GM23338 (cell line): ENCODE data around the gene PSMA2. TPM values are rescaled to one million over a fixed set of nuclear protein-coding genes. Genes with fewer than 3 reads are reported as not detected.

Source experiments
- ATAC-seq: fragments of 200-7000 bp; cut with Tn5 transposase; 3 replicates; pipeline ENCODE4 v1.9.1; 2020
- DNase-seq: peaks from one replicate; pipeline ENCODE4 v3.0.0-alpha.2; 2015; ENCODE audit warnings: low spot score
- H2AFZ ChIP-seq: fragments of 200-600 bp; sonication (generic); 2 replicates; pipeline ENCODE4 v1.8.0; 2016; ENCODE audit warnings: antibody characterized with exemption, mild to moderate bottlenecking, moderate library complexity
- H3F3A ChIP-seq: fragments of 200-600 bp; sonication (generic); replicated peaks from 2 replicates; pipeline ENCODE4 v1.8.0; 2017; ENCODE audit warnings: antibody characterized with exemption, mixed run types, low read depth
- H3K27ac ChIP-seq: fragments of 200-600 bp; sonication (generic); 2 replicates; pipeline ENCODE4 v1.6.1; 2016; ENCODE audit warnings: low read depth
- H3K27me3 ChIP-seq: fragments of 200-600 bp; sonication (generic); 2 replicates; pipeline ENCODE4 v1.8.0; 2016; ENCODE audit warnings: mild to moderate bottlenecking, mixed run types, moderate library complexity; ENCODE audit not compliant: insufficient read depth
- H3K36me3 ChIP-seq: fragments of 200-600 bp; sonication (generic); 2 replicates; pipeline ENCODE4 v1.8.0; 2016; ENCODE audit warnings: mild to moderate bottlenecking; ENCODE audit not compliant: insufficient read depth
- H3K4me1 ChIP-seq: fragments of 200-600 bp; sonication (generic); 2 replicates; pipeline ENCODE4 v1.8.0; 2016; ENCODE audit warnings: mild to moderate bottlenecking, moderate library complexity; ENCODE audit not compliant: insufficient read depth
- H3K4me2 ChIP-seq: fragments of 200-600 bp; sonication (generic); 2 replicates; pipeline ENCODE4 v1.7.1; 2017; ENCODE audit warnings: mixed run types
- H3K4me3 ChIP-seq: fragments of 200-600 bp; sonication (generic); 2 replicates; pipeline ENCODE4 v1.6.1; 2016; ENCODE audit warnings: mixed run types
- H3K79me2 ChIP-seq: fragments of 200-600 bp; sonication (generic); replicated peaks from 2 replicates; pipeline ENCODE4 v1.8.0; 2017; ENCODE audit warnings: mild to moderate bottlenecking; ENCODE audit not compliant: insufficient read depth
- H3K9me2 ChIP-seq: fragments of 200-600 bp; sonication (generic); 2 replicates; pipeline ENCODE4 v1.8.0; 2017; ENCODE audit not compliant: insufficient read depth
- H4K20me1 ChIP-seq: fragments of 200-600 bp; sonication (generic); replicated peaks from 2 replicates; pipeline ENCODE4 v1.8.0; 2017; ENCODE audit warnings: mild to moderate bottlenecking; ENCODE audit not compliant: insufficient read depth
- H3K27ac Mint-ChIP-seq: 2 replicates; pipeline ENCODE4 v1.8.0; 2020; ENCODE audit warnings: inconsistent platforms, mild to moderate bottlenecking, moderate library complexity, mixed read lengths
- H3K27me3 Mint-ChIP-seq: 3 replicates; pipeline ENCODE4 v1.8.0; 2022; ENCODE audit warnings: low read depth, mild to moderate bottlenecking, moderate library complexity, mixed read lengths, inconsistent platforms; ENCODE audit not compliant: insufficient read depth, poor library complexity
- H3K36me3 Mint-ChIP-seq: 3 replicates; pipeline ENCODE4 v1.8.0; 2021; ENCODE audit warnings: low read depth, mild to moderate bottlenecking, inconsistent platforms, moderate library complexity, mixed read lengths
- H3K4me1 Mint-ChIP-seq: 3 replicates; pipeline ENCODE4 v1.8.0; 2020; ENCODE audit warnings: mild to moderate bottlenecking, inconsistent platforms, mixed read lengths
- H3K4me3 Mint-ChIP-seq: 3 replicates; pipeline ENCODE4 v1.8.0; 2021; ENCODE audit warnings: moderate library complexity, mild to moderate bottlenecking, inconsistent platforms, mixed read lengths
- H3K9me3 Mint-ChIP-seq: 3 replicates; pipeline ENCODE4 v1.8.0; 2020; ENCODE audit warnings: moderate library complexity, mild to moderate bottlenecking, inconsistent platforms, mixed read lengths
- CREB1 ChIP-seq: fragments of 250-450 bp; sonication (Bioruptor Pico); IDR thresholded peaks from 2 replicates; pipeline ENCODE4 v1.5.0; 2020; ENCODE audit warnings: low read depth, mild to moderate bottlenecking, moderate library complexity
- ETS1 ChIP-seq: IDR thresholded peaks from 2 replicates; pipeline ENCODE4 v1.6.1; 2016; ENCODE audit warnings: antibody characterized with exemption
- EZH2 ChIP-seq: fragments of 200-600 bp; sonication (generic); IDR thresholded peaks from one replicate; pipeline ENCODE4 v1.8.0; 2017; ENCODE audit warnings: antibody characterized with exemption, mild to moderate bottlenecking, low read depth; ENCODE audit not compliant: unreplicated experiment
- EZH2phosphoT487 ChIP-seq: fragments of 200-600 bp; sonication (generic); IDR thresholded peaks from one replicate; pipeline ENCODE4 v1.8.1; 2018; ENCODE audit warnings: antibody characterized with exemption; ENCODE audit not compliant: unreplicated experiment
- JUNB ChIP-seq: IDR thresholded peaks from one replicate; pipeline ENCODE4 v1.6.1; 2016; ENCODE audit warnings: antibody characterized with exemption; ENCODE audit not compliant: unreplicated experiment
- NANOG ChIP-seq: IDR thresholded peaks from 2 replicates; pipeline ENCODE4 v1.6.1; 2016; ENCODE audit warnings: antibody characterized with exemption, borderline replicate concordance
- POLR2AphosphoS5 ChIP-seq: IDR thresholded peaks from 2 replicates; pipeline ENCODE4 v1.6.1; 2016; ENCODE audit warnings: antibody characterized with exemption, low read depth
- STAT1 ChIP-seq: IDR thresholded peaks from one replicate; pipeline ENCODE4 v1.6.1; 2016; ENCODE audit warnings: antibody characterized with exemption; ENCODE audit not compliant: unreplicated experiment
- ZNF114 ChIP-seq: fragments of 250-450 bp; sonication (Bioruptor Pico); IDR thresholded peaks from 2 replicates; pipeline ENCODE4 v1.5.0; 2020; ENCODE audit warnings: mild to moderate bottlenecking, moderate library complexity
- ZNF331 ChIP-seq: fragments of 250-450 bp; sonication (Bioruptor Pico); IDR thresholded peaks from 2 replicates; pipeline ENCODE4 v1.5.0; 2020; ENCODE audit warnings: low read depth, mild to moderate bottlenecking, moderate library complexity
- polyA plus RNA-seq: library from polyadenylated mRNA; unstranded; fragments of >200 nt; fragmentation: Nextera tagmentation; extraction: Ambion mirVana; gene quantifications from 2 replicates; pipeline ENCODE4 v1.2.1, GENCODE V29; 2016
- total RNA-seq: library from RNA; depleted of rRNA; stranded (reverse); fragments of >200 nt; shearing (Covaris generic); gene quantifications from 2 replicates; pipeline ENCODE4 v1.2.3, GENCODE V29; 2014
- TF ChIP-seq, protein P1 (sequence below): IDR thresholded peaks from one replicate; pipeline ENCODE4 v1.6.1; 2018; ENCODE audit warnings: antibody characterized with exemption; ENCODE audit not compliant: unreplicated experiment
- TF ChIP-seq, protein P2 (sequence below), 2 experiments: fragments of 200-600 bp in 1 of 2; sonication (generic) in 1 of 2; conservative IDR thresholded peaks; 2 replicates each; pipeline versions ENCODE4 v1.5.1 to v1.6.1; 2016 to 2017; ENCODE audit warnings: antibody characterized with exemption in 2 of 2, low read depth in 2 of 2, mild to moderate bottlenecking in 2 of 2, moderate library complexity in 1 of 2
- TF ChIP-seq, protein P3 (sequence below): fragments of 250-450 bp; sonication (Bioruptor Pico); IDR thresholded peaks from 2 replicates; pipeline ENCODE4 v1.5.0; 2020; ENCODE audit warnings: mild to moderate bottlenecking, moderate library complexity

Gene PSMA2
- total and polyA plus RNA-seq, 2 experiments from 2014 or later, result 178 to 678 TPM

- Mint-ChIP-seq H3K9me3 (peaks cover 5% of the 10 kb centered on the region; the same call in 2 of the 3 replicates), H3K4me3 (no peak overlapping the region), H3K27me3 (no peaks in the 10 kb centered on the region), H3K4me1 (no peaks in the 10 kb centered on the region), H3K36me3 (no peaks in the 10 kb centered on the region), H3K27ac (no peak overlapping the region)
- Histone ChIP-seq H3K36me3 (no peaks in the 10 kb centered on the region), H3K4me1 (no peaks in the 10 kb centered on the region), H3K4me2 (no peak overlapping the region), H3K27me3 (no peaks in the 10 kb centered on the region), H3F3A (no peaks in the 10 kb centered on the region), H3K27ac (no peak overlapping the region), H3K9me2 (peaks cover 4% of the 10 kb centered on the region; the same call in 1 of the 2 replicates), H3K4me3 (no peak overlapping the region), H3K79me2 (no peaks in the 10 kb centered on the region), H2AFZ (no peak overlapping the region), H4K20me1 (no peaks in the 10 kb centered on the region)
- ATAC-seq, result no peak
- TF ChIP-seq, protein P1, sequence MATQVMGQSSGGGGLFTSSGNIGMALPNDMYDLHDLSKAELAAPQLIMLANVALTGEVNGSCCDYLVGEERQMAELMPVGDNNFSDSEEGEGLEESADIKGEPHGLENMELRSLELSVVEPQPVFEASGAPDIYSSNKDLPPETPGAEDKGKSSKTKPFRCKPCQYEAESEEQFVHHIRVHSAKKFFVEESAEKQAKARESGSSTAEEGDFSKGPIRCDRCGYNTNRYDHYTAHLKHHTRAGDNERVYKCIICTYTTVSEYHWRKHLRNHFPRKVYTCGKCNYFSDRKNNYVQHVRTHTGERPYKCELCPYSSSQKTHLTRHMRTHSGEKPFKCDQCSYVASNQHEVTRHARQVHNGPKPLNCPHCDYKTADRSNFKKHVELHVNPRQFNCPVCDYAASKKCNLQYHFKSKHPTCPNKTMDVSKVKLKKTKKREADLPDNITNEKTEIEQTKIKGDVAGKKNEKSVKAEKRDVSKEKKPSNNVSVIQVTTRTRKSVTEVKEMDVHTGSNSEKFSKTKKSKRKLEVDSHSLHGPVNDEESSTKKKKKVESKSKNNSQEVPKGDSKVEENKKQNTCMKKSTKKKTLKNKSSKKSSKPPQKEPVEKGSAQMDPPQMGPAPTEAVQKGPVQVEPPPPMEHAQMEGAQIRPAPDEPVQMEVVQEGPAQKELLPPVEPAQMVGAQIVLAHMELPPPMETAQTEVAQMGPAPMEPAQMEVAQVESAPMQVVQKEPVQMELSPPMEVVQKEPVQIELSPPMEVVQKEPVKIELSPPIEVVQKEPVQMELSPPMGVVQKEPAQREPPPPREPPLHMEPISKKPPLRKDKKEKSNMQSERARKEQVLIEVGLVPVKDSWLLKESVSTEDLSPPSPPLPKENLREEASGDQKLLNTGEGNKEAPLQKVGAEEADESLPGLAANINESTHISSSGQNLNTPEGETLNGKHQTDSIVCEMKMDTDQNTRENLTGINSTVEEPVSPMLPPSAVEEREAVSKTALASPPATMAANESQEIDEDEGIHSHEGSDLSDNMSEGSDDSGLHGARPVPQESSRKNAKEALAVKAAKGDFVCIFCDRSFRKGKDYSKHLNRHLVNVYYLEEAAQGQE, result no peak
- TF ChIP-seq ETS1, result no peak
- no peak for TF ChIP-seq EZH2
- TF ChIP-seq, protein P2, sequence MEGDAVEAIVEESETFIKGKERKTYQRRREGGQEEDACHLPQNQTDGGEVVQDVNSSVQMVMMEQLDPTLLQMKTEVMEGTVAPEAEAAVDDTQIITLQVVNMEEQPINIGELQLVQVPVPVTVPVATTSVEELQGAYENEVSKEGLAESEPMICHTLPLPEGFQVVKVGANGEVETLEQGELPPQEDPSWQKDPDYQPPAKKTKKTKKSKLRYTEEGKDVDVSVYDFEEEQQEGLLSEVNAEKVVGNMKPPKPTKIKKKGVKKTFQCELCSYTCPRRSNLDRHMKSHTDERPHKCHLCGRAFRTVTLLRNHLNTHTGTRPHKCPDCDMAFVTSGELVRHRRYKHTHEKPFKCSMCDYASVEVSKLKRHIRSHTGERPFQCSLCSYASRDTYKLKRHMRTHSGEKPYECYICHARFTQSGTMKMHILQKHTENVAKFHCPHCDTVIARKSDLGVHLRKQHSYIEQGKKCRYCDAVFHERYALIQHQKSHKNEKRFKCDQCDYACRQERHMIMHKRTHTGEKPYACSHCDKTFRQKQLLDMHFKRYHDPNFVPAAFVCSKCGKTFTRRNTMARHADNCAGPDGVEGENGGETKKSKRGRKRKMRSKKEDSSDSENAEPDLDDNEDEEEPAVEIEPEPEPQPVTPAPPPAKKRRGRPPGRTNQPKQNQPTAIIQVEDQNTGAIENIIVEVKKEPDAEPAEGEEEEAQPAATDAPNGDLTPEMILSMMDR (conservative IDR thresholded peaks at IDR 0.05; ENCODE audit: low read depth in 2 of 2), result no peak
- TF ChIP-seq EZH2phosphoT487, result no peak
- TF ChIP-seq ZNF331 (CRISPR knock-in tag), result no peak
- TF ChIP-seq, protein P3, sequence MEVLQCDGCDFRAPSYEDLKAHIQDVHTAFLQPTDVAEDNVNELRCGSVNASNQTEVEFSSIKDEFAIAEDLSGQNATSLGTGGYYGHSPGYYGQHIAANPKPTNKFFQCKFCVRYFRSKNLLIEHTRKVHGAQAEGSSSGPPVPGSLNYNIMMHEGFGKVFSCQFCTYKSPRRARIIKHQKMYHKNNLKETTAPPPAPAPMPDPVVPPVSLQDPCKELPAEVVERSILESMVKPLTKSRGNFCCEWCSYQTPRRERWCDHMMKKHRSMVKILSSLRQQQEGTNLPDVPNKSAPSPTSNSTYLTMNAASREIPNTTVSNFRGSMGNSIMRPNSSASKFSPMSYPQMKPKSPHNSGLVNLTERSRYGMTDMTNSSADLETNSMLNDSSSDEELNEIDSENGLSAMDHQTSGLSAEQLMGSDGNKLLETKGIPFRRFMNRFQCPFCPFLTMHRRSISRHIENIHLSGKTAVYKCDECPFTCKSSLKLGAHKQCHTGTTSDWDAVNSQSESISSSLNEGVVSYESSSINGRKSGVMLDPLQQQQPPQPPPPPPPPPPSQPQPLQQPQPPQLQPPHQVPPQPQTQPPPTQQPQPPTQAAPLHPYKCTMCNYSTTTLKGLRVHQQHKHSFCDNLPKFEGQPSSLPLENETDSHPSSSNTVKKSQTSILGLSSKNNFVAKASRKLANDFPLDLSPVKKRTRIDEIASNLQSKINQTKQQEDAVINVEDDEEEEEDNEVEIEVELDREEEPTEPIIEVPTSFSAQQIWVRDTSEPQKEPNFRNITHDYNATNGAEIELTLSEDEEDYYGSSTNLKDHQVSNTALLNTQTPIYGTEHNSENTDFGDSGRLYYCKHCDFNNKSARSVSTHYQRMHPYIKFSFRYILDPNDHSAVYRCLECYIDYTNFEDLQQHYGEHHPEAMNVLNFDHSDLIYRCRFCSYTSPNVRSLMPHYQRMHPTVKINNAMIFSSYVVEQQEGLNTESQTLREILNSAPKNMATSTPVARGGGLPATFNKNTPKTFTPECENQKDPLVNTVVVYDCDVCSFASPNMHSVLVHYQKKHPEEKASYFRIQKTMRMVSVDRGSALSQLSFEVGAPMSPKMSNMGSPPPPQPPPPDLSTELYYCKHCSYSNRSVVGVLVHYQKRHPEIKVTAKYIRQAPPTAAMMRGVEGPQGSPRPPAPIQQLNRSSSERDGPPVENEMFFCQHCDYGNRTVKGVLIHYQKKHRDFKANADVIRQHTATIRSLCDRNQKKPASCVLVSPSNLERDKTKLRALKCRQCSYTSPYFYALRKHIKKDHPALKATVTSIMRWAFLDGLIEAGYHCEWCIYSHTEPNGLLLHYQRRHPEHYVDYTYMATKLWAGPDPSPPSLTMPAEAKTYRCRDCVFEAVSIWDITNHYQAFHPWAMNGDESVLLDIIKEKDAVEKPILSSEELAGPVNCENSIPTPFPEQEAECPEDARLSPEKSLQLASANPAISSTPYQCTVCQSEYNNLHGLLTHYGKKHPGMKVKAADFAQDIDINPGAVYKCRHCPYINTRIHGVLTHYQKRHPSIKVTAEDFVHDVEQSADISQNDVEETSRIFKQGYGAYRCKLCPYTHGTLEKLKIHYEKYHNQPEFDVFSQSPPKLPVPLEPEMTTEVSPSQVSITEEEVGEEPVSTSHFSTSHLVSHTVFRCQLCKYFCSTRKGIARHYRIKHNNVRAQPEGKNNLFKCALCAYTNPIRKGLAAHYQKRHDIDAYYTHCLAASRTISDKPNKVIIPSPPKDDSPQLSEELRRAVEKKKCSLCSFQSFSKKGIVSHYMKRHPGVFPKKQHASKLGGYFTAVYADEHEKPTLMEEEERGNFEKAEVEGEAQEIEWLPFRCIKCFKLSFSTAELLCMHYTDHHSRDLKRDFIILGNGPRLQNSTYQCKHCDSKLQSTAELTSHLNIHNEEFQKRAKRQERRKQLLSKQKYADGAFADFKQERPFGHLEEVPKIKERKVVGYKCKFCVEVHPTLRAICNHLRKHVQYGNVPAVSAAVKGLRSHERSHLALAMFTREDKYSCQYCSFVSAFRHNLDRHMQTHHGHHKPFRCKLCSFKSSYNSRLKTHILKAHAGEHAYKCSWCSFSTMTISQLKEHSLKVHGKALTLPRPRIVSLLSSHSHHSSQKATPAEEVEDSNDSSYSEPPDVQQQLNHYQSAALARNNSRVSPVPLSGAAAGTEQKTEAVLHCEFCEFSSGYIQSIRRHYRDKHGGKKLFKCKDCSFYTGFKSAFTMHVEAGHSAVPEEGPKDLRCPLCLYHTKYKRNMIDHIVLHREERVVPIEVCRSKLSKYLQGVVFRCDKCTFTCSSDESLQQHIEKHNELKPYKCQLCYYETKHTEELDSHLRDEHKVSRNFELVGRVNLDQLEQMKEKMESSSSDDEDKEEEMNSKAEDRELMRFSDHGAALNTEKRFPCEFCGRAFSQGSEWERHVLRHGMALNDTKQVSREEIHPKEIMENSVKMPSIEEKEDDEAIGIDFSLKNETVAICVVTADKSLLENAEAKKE, result no peak
- TF ChIP-seq STAT1, result no peak
- no peak for TF ChIP-seq CREB1 (CRISPR knock-in tag)
- TF ChIP-seq POLR2AphosphoS5, result no peak
- TF ChIP-seq NANOG, result no peak
- TF ChIP-seq JUNB, result no peak
- TF ChIP-seq ZNF114 (CRISPR knock-in tag), result no peak
- DNase-seq, result no peak
Measured at GRCh38 chr7:42980514-42980913, 48.5 kb upstream of the PSMA2 start.
